Measurements from ENCODE around the gene HOXA1.

The HOXA1 gene

GRCh38 chr7:27095897-27096767, at the start of gene HOXA1:
HOXA1 (minus strand) TSS chr7:27096000; CDS start chr7:27095912, 88 bp downstream.
- no peaks in the 10 kb centered on the region for H3K9me3 Mint-ChIP-seq (ENCODE audit: low read depth)
- peak within 1 kb of the TSS; percentile 88 for H3K4me3 Mint-ChIP-seq
- peaks cover 3% of the 10 kb centered on the region for H3K36me3 Mint-ChIP-seq
- peaks cover 50% of the 10 kb centered on the region for H3K27me3 Mint-ChIP-seq
- H3K27ac Mint-ChIP-seq: peak within 1 kb of the TSS; percentile 12
- peaks cover 21% of the 10 kb centered on the region for H3K4me1 Mint-ChIP-seq (ENCODE audit: low read depth)

GRCh38 chr7:27145165-27145913, 49.5 kb upstream of the HOXA1 start:
- peaks cover 7% of the 10 kb centered on the region for H3K4me1 Mint-ChIP-seq (ENCODE audit: low read depth)
- no peaks in the 10 kb centered on the region for H3K9me3 Mint-ChIP-seq (ENCODE audit: low read depth)
- peaks cover 43% of the 10 kb centered on the region for H3K27me3 Mint-ChIP-seq
- H3K27ac Mint-ChIP-seq: no peak overlapping the region
- no peak overlapping the region for H3K4me3 Mint-ChIP-seq
- H3K36me3 Mint-ChIP-seq: no peaks in the 10 kb centered on the region

- Mint-ChIP-seq H3K9me3 (ENCODE audit: low read depth) (no peaks in the 10 kb centered on the region), H3K4me3 (no peak overlapping the region), H3K27ac (no peak overlapping the region), H3K36me3 (no peaks in the 10 kb centered on the region), H3K27me3 (peaks cover 39% of the 10 kb centered on the region), H3K4me1 (ENCODE audit: low read depth) (peaks cover 7% of the 10 kb centered on the region)
Observed at GRCh38 chr7:27144781-27145164, 49.0 kb upstream of the HOXA1 start.

- Mint-ChIP-seq H3K4me1 (ENCODE audit: low read depth) (peaks cover 7% of the 10 kb centered on the region), H3K36me3 (no peaks in the 10 kb centered on the region), H3K4me3 (no peak overlapping the region), H3K27me3 (peaks cover 35% of the 10 kb centered on the region), H3K27ac (no peak overlapping the region), H3K9me3 (ENCODE audit: low read depth) (no peaks in the 10 kb centered on the region)
Observed at GRCh38 chr7:27143950-27144780, 48.4 kb upstream of the HOXA1 start.

- Mint-ChIP-seq H3K27ac (no peak within 1 kb of the TSS), H3K4me1 (ENCODE audit: low read depth) (peaks cover 3% of the 10 kb centered on the region), H3K36me3 (no peaks in the 10 kb centered on the region), H3K9me3 (ENCODE audit: low read depth) (no peaks in the 10 kb centered on the region), H3K27me3 (peaks cover 34% of the 10 kb centered on the region), H3K4me3 (peak within 1 kb of the TSS; percentile 51)
Observed at GRCh38 chr7:27143023-27143949, 47.5 kb upstream of the HOXA1 start, which contains the start of gene HOXA5. HOXA5 (minus strand) TSS chr7:27143681; CDS start chr7:27143607, 74 bp downstream.

- Mint-ChIP-seq H3K36me3 (no peaks in the 10 kb centered on the region), H3K4me1 (ENCODE audit: low read depth) (no peaks in the 10 kb centered on the region), H3K27ac (no peak overlapping the region), H3K9me3 (ENCODE audit: low read depth) (no peaks in the 10 kb centered on the region), H3K4me3 (peak overlapping the region; percentile 51), H3K27me3 (peaks cover 35% of the 10 kb centered on the region)
Observed at GRCh38 chr7:27142580-27143022, 46.8 kb upstream of the HOXA1 start.

- no peak overlapping the region for H3K27ac Mint-ChIP-seq
- peaks cover 32% of the 10 kb centered on the region for H3K27me3 Mint-ChIP-seq
- no peaks in the 10 kb centered on the region for H3K36me3 Mint-ChIP-seq
- no peaks in the 10 kb centered on the region for H3K4me1 Mint-ChIP-seq (ENCODE audit: low read depth)
- no peaks in the 10 kb centered on the region for H3K9me3 Mint-ChIP-seq (ENCODE audit: low read depth)
- no peak overlapping the region for H3K4me3 Mint-ChIP-seq
Observed at GRCh38 chr7:27141923-27142579, 46.3 kb upstream of the HOXA1 start.

GRCh38 chr7:27141137-27141922, 45.5 kb upstream of the HOXA1 start:
- no peaks in the 10 kb centered on the region for H3K36me3 Mint-ChIP-seq
- no peak overlapping the region for H3K4me3 Mint-ChIP-seq
- H3K9me3 Mint-ChIP-seq (ENCODE audit: low read depth): no peaks in the 10 kb centered on the region
- no peak overlapping the region for H3K27ac Mint-ChIP-seq
- H3K4me1 Mint-ChIP-seq (ENCODE audit: low read depth): no peaks in the 10 kb centered on the region
- peaks cover 28% of the 10 kb centered on the region for H3K27me3 Mint-ChIP-seq

- Mint-ChIP-seq H3K27me3 (peaks cover 27% of the 10 kb centered on the region), H3K4me1 (ENCODE audit: low read depth) (peaks cover 1% of the 10 kb centered on the region), H3K27ac (no peak overlapping the region), H3K36me3 (no peaks in the 10 kb centered on the region), H3K4me3 (no peak overlapping the region), H3K9me3 (ENCODE audit: low read depth) (no peaks in the 10 kb centered on the region)
Observed at GRCh38 chr7:27140126-27140857, 44.5 kb upstream of the HOXA1 start.

- Mint-ChIP-seq H3K27ac (no peak overlapping the region), H3K4me1 (ENCODE audit: low read depth) (peaks cover 9% of the 10 kb centered on the region), H3K4me3 (no peak overlapping the region), H3K9me3 (ENCODE audit: low read depth) (no peaks in the 10 kb centered on the region), H3K27me3 (peaks cover 34% of the 10 kb centered on the region), H3K36me3 (no peaks in the 10 kb centered on the region)
Observed at GRCh38 chr7:27139334-27140125, 43.7 kb upstream of the HOXA1 start.

- no peak overlapping the region for H3K27ac Mint-ChIP-seq
- H3K4me1 Mint-ChIP-seq (ENCODE audit: low read depth): peaks cover 15% of the 10 kb centered on the region
- H3K27me3 Mint-ChIP-seq: peaks cover 35% of the 10 kb centered on the region
- no peak overlapping the region for H3K4me3 Mint-ChIP-seq
- H3K36me3 Mint-ChIP-seq: no peaks in the 10 kb centered on the region
- no peaks in the 10 kb centered on the region for H3K9me3 Mint-ChIP-seq (ENCODE audit: low read depth)
Observed at GRCh38 chr7:27138985-27139333, 43.2 kb upstream of the HOXA1 start.

GRCh38 chr7:27138472-27138871, 42.7 kb upstream of the HOXA1 start:
- H3K27ac Mint-ChIP-seq: no peak overlapping the region
- peaks cover 17% of the 10 kb centered on the region for H3K4me1 Mint-ChIP-seq (ENCODE audit: low read depth)
- H3K9me3 Mint-ChIP-seq (ENCODE audit: low read depth): no peaks in the 10 kb centered on the region
- peaks cover 38% of the 10 kb centered on the region for H3K27me3 Mint-ChIP-seq
- H3K36me3 Mint-ChIP-seq: no peaks in the 10 kb centered on the region
- no peak overlapping the region for H3K4me3 Mint-ChIP-seq

Data from activated naive CD8-positive, alpha-beta T cell (primary cell).